ENCODE data around the gene RNF149. TPM values are rescaled to one million over a fixed set of nuclear protein-coding genes. Genes with fewer than 3 reads are reported as not detected.
A peak's percentile ranks its signal among the peaks of the same experiment; 100 is the strongest.

Gene RNF149
- total RNA-seq, 4 donors from 2014 or later: 70.1 to 135 (median 77.7) TPM

DNA sequence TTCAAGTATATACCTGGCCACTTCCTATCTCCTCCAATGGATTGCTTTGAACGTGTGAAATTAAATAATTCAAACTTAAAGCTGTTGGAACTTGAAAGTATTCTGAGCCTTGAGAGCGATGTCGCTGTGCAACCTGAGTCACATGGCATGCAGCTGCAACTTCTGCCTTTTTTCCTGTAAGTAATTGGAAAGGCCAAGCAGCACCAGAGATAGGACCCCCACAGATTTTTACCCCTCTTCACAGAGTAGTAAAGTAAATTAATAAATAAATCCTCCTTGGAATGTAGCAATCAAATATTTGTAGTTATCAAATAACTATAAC, 3.2 kb upstream of the RNF149 start:
- no peak overlapping the region for H3K27ac ChIP-seq

DNA sequence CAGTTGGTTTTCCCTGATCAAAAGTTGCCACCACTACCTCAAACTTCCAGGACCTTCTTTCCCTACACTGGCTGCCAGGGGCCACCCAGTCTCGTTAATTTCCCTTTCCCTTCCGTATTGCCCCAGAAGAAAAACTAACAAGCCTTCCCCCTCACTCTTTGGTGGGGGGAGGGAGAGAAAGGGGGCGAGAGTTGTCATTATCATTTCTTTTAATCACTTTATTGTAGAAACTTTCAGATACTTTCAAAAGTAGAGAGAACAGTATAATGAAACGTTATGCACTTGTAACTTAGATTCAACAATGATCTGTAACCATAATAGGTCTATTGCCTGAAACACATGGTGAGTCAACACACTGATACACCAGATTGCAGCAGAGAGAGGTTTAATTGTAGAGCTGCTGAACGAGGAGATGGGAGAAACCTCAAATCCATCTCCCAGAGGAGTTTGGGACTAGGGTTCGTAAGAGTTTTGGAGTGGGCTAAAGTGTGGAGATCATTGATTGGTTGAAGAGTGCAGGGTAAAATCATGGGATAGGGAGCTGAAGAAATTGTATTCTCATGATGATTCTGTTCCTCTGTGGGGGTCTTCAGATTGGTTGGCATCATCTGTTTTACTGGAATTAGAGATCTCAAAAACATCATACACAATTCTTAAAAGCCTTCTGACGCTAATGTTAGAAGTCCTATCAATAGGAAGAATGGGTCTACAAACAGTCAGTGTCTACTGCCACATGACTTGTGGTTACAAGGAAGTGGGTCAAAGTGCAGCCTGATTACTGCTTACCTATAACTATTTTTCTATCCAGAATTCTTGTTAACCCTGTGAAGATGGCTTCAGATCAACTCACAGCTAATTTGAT, 2.6 kb upstream of the RNF149 start:
- Histone ChIP-seq H3K4me3 (no peak overlapping the region), H3K36me3 (no peaks in the 10 kb centered on the region), H3K9me3 (no peaks in the 10 kb centered on the region), H3K27me3 (no peaks in the 10 kb centered on the region), H3K4me1 (peaks cover 39% of the 10 kb centered on the region), H3K27ac (no peak overlapping the region)
- no peak for DNase-seq (ENCODE audit: low spot score in 2 of 2)
- no peak for TF ChIP-seq POLR2A (IDR thresholded peaks at IDR 0.05)
- no peak for TF ChIP-seq EP300 (IDR thresholded peaks at IDR 0.05)
- TF ChIP-seq, protein P1, sequence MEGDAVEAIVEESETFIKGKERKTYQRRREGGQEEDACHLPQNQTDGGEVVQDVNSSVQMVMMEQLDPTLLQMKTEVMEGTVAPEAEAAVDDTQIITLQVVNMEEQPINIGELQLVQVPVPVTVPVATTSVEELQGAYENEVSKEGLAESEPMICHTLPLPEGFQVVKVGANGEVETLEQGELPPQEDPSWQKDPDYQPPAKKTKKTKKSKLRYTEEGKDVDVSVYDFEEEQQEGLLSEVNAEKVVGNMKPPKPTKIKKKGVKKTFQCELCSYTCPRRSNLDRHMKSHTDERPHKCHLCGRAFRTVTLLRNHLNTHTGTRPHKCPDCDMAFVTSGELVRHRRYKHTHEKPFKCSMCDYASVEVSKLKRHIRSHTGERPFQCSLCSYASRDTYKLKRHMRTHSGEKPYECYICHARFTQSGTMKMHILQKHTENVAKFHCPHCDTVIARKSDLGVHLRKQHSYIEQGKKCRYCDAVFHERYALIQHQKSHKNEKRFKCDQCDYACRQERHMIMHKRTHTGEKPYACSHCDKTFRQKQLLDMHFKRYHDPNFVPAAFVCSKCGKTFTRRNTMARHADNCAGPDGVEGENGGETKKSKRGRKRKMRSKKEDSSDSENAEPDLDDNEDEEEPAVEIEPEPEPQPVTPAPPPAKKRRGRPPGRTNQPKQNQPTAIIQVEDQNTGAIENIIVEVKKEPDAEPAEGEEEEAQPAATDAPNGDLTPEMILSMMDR (IDR thresholded peaks at IDR 0.05): no peak
- no peak for TF ChIP-seq POLR2AphosphoS5 (IDR thresholded peaks at IDR 0.05)
- WGBS: 75% methylated on average over 7 of the region's 7 CpGs

More for the DNA sequence above, 3.2 kb upstream of the RNF149 start:
- Histone ChIP-seq H3K4me1 (peaks cover 36% of the 10 kb centered on the region), H3K4me3 (no peak overlapping the region), H3K36me3 (no peaks in the 10 kb centered on the region), H3K27me3 (no peaks in the 10 kb centered on the region), H3K9me3 (no peaks in the 10 kb centered on the region)
- TF ChIP-seq, protein P1 (IDR thresholded peaks at IDR 0.05): no peak
- TF ChIP-seq EP300 (IDR thresholded peaks at IDR 0.05) (no peak), POLR2AphosphoS5 (IDR thresholded peaks at IDR 0.05) (no peak), POLR2A (IDR thresholded peaks at IDR 0.05) (no peak)
- 21% methylated on average over 3 of the region's 3 CpGs for WGBS
- DNase-seq (ENCODE audit: low spot score in 2 of 2): no peak

DNA sequence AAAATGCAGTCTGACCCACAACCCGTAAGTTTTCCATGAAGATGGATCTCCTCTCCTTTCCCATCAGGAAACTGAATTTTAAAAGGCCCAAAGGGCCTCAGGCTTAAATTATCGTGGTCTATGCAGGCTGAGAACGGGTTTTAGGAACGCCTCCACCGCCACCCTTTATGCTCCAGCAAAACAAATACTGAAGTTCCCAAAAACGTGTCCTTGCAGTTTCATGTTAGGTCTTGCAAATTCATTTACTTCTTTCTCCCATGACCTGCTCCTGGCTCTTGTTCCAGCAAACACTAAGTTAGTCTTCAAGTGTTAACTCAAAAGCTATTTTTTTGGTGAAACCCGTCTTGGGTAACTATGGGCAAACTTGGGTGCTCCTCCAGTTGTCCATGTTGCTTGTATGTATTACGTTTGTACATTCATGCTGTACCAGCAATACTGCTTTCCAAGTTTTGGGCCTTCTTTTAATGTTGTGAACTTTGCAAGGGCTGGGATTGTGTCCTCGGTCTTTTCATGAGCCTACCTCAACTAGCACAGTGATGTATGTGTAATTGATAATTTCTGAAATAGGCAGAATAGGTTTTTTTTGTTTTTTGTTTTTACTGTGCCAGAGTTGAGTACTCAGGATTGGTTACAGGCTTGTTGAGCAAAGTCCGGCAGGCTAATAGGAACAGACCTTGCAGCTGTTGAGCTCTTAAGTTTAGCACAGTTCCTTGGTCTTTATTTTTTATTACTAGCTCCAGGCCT, 1.8 kb upstream of the RNF149 start:
- Histone ChIP-seq H3K27ac (peak overlapping the region; percentile 10), H3K9me3 (no peaks in the 10 kb centered on the region), H3K4me3 (no peak overlapping the region), H3K36me3 (no peaks in the 10 kb centered on the region), H3K27me3 (no peaks in the 10 kb centered on the region), H3K4me1 (peaks cover 47% of the 10 kb centered on the region)
- TF ChIP-seq POLR2AphosphoS5 (IDR thresholded peaks at IDR 0.05) (no peak), POLR2A (IDR thresholded peaks at IDR 0.05) (no peak)
- DNase-seq (ENCODE audit: low spot score in 2 of 2): no peak
- 59% methylated on average over 10 of the region's 10 CpGs for WGBS

DNA sequence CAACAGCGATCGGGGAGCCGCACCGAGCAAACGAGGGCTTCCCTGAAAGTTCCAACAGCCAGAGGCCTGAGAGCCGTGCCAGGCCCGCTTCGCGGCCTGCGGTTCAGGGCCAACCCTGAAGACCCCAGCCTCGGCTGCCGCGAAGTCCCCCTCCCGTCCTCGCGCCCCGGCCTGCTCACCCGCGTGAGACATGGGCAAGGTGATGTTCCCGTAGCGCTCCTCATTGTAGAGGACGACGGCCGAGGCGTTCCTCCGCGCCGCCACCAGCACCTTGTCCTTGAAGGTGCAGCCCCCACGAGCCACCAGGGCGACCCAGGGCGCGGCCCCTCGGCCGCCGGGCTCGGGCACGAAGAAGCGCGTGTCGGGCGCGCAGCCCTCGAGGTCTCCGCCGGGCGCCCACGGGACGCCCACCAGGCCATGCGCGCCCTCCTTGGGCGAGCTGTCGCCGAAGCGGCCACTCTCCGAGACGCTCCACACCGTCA, 510 bp downstream of the RNF149 start:
- WGBS: 2% methylated on average over 38 of the region's 57 CpGs
- H3K9me3 ChIP-seq: no peaks in the 10 kb centered on the region
- H3K27ac ChIP-seq: peak overlapping the region; percentile 97
- H3K36me3 ChIP-seq: no peaks in the 10 kb centered on the region
- H3K4me1 ChIP-seq: peaks cover 70% of the 10 kb centered on the region
- no peak for TF ChIP-seq POLR2A (IDR thresholded peaks at IDR 0.05)
- TF ChIP-seq POLR2AphosphoS5 (IDR thresholded peaks at IDR 0.05): no peak
- no peak for TF ChIP-seq EP300 (IDR thresholded peaks at IDR 0.05)
- H3K27me3 ChIP-seq: no peaks in the 10 kb centered on the region
- peak in 1 of 2 donors; percentile 76 for DNase-seq (ENCODE audit: low spot score in 2 of 2)
- H3K4me3 ChIP-seq: peak overlapping the region; percentile 89

DNA sequence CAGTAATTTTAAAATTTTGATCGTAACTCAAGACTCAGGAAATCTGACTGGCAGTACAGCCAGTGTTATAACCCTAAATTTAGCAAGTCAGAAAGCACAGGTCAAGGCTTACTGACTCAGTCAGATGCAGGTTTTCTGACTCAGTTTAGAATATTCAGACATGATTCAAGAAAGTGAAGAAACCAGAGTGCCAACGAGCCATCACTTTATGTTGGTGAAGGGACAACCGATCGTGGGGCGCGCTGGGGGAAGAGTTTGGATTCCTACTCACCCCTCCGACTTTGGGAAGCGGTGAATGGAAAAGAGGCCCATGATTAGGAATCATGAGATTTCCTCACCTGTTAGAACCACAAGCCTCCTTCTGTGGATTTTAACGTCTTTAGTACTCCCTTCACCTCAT, 998 bp downstream of the RNF149 start:
- peak overlapping the region; percentile 89 for H3K4me3 ChIP-seq
- no peak for DNase-seq (ENCODE audit: low spot score in 2 of 2)
- H3K27me3 ChIP-seq: no peaks in the 10 kb centered on the region
- H3K27ac ChIP-seq: peak overlapping the region; percentile 97
- no peaks in the 10 kb centered on the region for H3K36me3 ChIP-seq
- TF ChIP-seq EP300 (IDR thresholded peaks at IDR 0.05): no peak
- H3K4me1 ChIP-seq: peaks cover 75% of the 10 kb centered on the region
- H3K9me3 ChIP-seq: no peaks in the 10 kb centered on the region
- 18% methylated on average over 9 of the region's 9 CpGs for WGBS

DNA sequence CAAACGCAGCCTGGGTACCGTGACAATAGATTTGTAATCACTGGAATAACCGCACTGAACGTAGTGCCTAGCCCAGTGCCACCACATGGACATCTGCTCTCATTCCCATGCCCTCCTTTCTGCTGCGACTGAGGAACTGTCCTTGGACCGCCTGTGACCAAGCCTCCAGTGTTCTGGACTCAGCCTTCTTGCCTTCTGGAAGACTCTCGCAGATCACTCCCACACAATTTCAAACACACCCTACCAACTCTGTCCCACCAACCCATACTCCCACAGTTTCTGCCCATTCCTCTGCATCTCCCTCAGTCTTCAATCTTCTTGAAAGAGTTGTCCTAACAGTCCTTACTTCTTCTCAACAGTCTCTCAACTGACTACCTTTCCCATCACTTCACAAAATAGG, 2.1 kb downstream of the RNF149 start:
- no peak for DNase-seq (ENCODE audit: low spot score in 2 of 2)
- TF ChIP-seq, protein P1 (IDR thresholded peaks at IDR 0.05): no peak
- no peak for TF ChIP-seq EP300 (IDR thresholded peaks at IDR 0.05)
- no peak for TF ChIP-seq POLR2AphosphoS5 (IDR thresholded peaks at IDR 0.05)
- no peak for TF ChIP-seq POLR2A (IDR thresholded peaks at IDR 0.05)
- H3K27me3 ChIP-seq: no peaks in the 10 kb centered on the region
- H3K36me3 ChIP-seq: no peaks in the 10 kb centered on the region
- peaks cover 85% of the 10 kb centered on the region for H3K4me1 ChIP-seq
- no peaks in the 10 kb centered on the region for H3K9me3 ChIP-seq
- WGBS: 33% methylated on average over 7 of the region's 7 CpGs
- peak overlapping the region; percentile 89 for H3K4me3 ChIP-seq
- H3K27ac ChIP-seq: peak overlapping the region; percentile 97
